Upper lobe of right lung (tissue), 1 donor: ENCODE measurements around the gene FANCC. TPM values are rescaled to one million over a fixed set of nuclear protein-coding genes. Genes with fewer than 3 reads are reported as not detected.
A peak's percentile ranks its signal among the peaks of the same experiment; 100 is the strongest.

Source experiments
- ATAC-seq: fragments of 200-7000 bp; cut with Tn5 transposase; one replicate; pipeline ENCODE4 v1.9.1; 2020; ENCODE audit warnings: mild to moderate bottlenecking, moderate library complexity
- DNase-seq: peaks from one replicate; pipeline ENCODE4 v3.0.0-alpha.2; 2020
- H3K27ac ChIP-seq: fragments of 200-600 bp; one replicate; pipeline ENCODE4 v1.8.0; 2022
- H3K27me3 ChIP-seq: fragments of 200-600 bp; one replicate; pipeline ENCODE4 v1.8.0; 2022; ENCODE audit warnings: mild to moderate bottlenecking
- H3K36me3 ChIP-seq: fragments of 200-600 bp; one replicate; pipeline ENCODE4 v1.8.0; 2022
- H3K4me1 ChIP-seq: fragments of 200-600 bp; one replicate; pipeline ENCODE4 v1.8.0; 2022
- H3K4me3 ChIP-seq: fragments of 200-600 bp; one replicate; pipeline ENCODE4 v1.8.0; 2022; ENCODE audit warnings: mild to moderate bottlenecking
- H3K9me3 ChIP-seq: fragments of 200-600 bp; one replicate; pipeline ENCODE4 v1.8.0; 2022
- CTCF ChIP-seq: fragments of 200-600 bp; IDR thresholded peaks from one replicate; pipeline ENCODE4 v1.8.0; 2022; ENCODE audit warnings: antibody characterized with exemption
- intact Hi-C: fragments of 100-400 bp; cut with DNase I; formaldehyde crosslinking; loops from one replicate; pipeline ENCODE4 v1.11.0; 2022
- total RNA-seq: library from RNA; stranded (reverse); fragmentation: NEBNext Ultra II Directional; extraction: Animal tissue kit (Norgen Biotek cat#: 25700); gene quantifications from one replicate; pipeline ENCODE4 v1.2.1, GENCODE V29; 2021
- donor health status: DM: no; HTN: yes; CAD: no; lungs with severe emphysema.

Gene FANCC
- total RNA-seq, 1 donor from 2014 or later = 13.5 TPM

GRCh38 chr9:95086564-95086955, 230.9 kb downstream of the FANCC start:
- no peaks in the 10 kb centered on the region for H3K27me3 ChIP-seq
- H3K9me3 ChIP-seq = no peaks in the 10 kb centered on the region
- peaks cover 56% of the 10 kb centered on the region for H3K36me3 ChIP-seq
- intact Hi-C loops = no loop called here
- H3K4me3 ChIP-seq = no peak overlapping the region
- ATAC-seq (no peak), DNase-seq (peak; percentile 27)
- H3K27ac ChIP-seq = no peak overlapping the region
- TF ChIP-seq CTCF = no peak
- H3K4me1 ChIP-seq = peaks cover 18% of the 10 kb centered on the region

GRCh38 chr9:95085861-95086563, 231.5 kb downstream of the FANCC start:
- ATAC-seq (no peak), DNase-seq (peak; percentile 62)
- TF ChIP-seq CTCF = no peak
- Histone ChIP-seq H3K27me3 (no peaks in the 10 kb centered on the region), H3K27ac (no peak overlapping the region), H3K36me3 (peaks cover 62% of the 10 kb centered on the region), H3K9me3 (no peaks in the 10 kb centered on the region), H3K4me3 (no peak overlapping the region), H3K4me1 (peaks cover 14% of the 10 kb centered on the region)
- intact Hi-C loops = no loop called here

- ATAC-seq (no peak), DNase-seq (peak; percentile 51)
- peaks cover 6% of the 10 kb centered on the region for H3K4me1 ChIP-seq
- TF ChIP-seq CTCF = no peak
- no peak overlapping the region for H3K27ac ChIP-seq
- H3K36me3 ChIP-seq = peaks cover 68% of the 10 kb centered on the region
- no peak overlapping the region for H3K4me3 ChIP-seq
- no peaks in the 10 kb centered on the region for H3K9me3 ChIP-seq
- no peaks in the 10 kb centered on the region for H3K27me3 ChIP-seq
- intact Hi-C loops = no loop called here
These were observed 232.3 kb downstream of the FANCC start for GRCh38 chr9:95085036-95085770.

- Histone ChIP-seq H3K4me3 (no peak overlapping the region), H3K27ac (no peak overlapping the region), H3K9me3 (no peaks in the 10 kb centered on the region), H3K4me1 (peaks cover 5% of the 10 kb centered on the region), H3K27me3 (no peaks in the 10 kb centered on the region), H3K36me3 (peaks cover 68% of the 10 kb centered on the region)
- DNase-seq = peak; percentile 52
- intact Hi-C loops = no loop called here
- no peak for TF ChIP-seq CTCF
- ATAC-seq = no peak
These were observed 233.1 kb downstream of the FANCC start for GRCh38 chr9:95084254-95084934.

- Histone ChIP-seq H3K27ac (no peak overlapping the region), H3K9me3 (no peaks in the 10 kb centered on the region), H3K27me3 (no peaks in the 10 kb centered on the region), H3K4me3 (no peak overlapping the region), H3K4me1 (peaks cover 6% of the 10 kb centered on the region), H3K36me3 (peaks cover 68% of the 10 kb centered on the region)
- intact Hi-C loops = no loop called here
- no peak for TF ChIP-seq CTCF
- ATAC-seq = peak; percentile 3
- DNase-seq = peak; percentile 43
These were observed 234.3 kb downstream of the FANCC start for GRCh38 chr9:95083086-95083768.
